ENCODE measurements around the gene C20orf96. TPM values are rescaled to one million over a fixed set of nuclear protein-coding genes. Genes with fewer than 3 reads are reported as not detected.

Gene C20orf96
- total RNA-seq, 4 donors from 2014 or later, result 4.1 to 9.5 (median 7.0) TPM

DNA sequence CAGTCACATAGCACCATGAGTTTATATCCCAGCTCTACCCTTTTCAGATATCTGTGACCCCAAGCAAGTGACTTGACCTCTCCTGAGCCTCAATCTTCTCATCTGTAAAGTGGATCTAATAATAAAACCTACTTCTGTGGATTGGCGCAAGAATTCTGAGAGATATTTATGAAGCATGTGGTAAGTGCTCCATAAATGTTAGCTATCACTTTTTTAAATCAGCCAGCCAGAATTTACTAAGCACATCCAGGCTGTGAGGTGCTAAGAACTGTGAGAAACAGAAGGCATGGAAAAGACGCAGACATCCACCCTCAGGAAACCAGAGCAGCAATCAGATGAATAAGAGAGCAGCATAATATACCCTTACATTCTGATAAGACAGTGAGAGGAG is 862 bp downstream of the C20orf96 start:
- Histone ChIP-seq H3K36me3 (no peaks in the 10 kb centered on the region), H3K9me3 (no peaks in the 10 kb centered on the region), H3K4me1 (peaks cover 0 to 9% of the 10 kb centered on the region in 2 donors), H3K27me3 (no peaks in the 10 kb centered on the region), H3K4me3 (replicated peaks in 1 of 3) (peak overlapping the region; percentile 37 to 63 (median 48)), H3K27ac (peak overlapping the region; percentile 68 to 88 (median 72))
- 45 to 48% methylated on average over 2 of the region's 2 CpGs for WGBS, 2 donors
- no peak for TF ChIP-seq POLR2A (IDR thresholded peaks at IDR 0.05)
- no peak for TF ChIP-seq CTCF (IDR thresholded peaks at IDR 0.05)
- intact Hi-C loops (cut with DNase I), result no loop called here
- DNase-seq, result no peak

DNA sequence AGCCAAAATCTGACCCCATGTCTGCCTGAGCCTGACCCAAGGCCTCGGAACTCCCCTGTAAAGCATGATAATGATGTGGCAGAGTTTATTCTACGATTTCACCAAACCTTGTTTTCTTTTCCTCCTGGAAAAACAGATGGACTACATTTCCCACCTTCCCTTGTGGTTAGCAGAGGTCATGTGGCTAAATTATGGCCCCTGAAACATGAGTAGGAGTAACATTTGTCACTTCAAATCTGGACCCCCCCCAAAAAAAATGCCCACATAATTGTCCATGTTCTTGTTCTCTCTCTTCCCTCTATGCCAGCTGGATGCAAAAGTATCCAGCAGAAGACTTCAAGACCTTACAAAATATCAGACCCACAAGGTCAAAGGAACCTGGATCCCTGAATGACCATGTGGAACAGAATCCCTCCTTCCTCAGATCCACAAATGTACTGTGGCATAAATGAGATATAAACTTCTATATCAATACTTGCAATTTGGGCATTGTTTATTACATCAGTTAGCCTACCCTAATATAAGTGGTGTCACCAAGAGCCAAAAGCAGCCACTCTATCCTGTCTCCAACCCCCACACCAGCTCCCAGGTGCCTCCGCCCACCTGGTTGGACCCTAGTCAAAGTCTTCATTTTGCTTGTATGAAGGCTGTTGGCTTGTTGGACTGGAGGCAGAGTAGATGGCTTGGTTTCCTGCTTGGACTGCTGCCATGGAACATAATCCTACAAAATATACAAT is 1.4 kb downstream of the C20orf96 start:
- no peaks in the 10 kb centered on the region for H3K27me3 ChIP-seq
- WGBS, 2 donors, result 97 to 99% methylated on average over 3 of the region's 3 CpGs
- no peak for DNase-seq
- TF ChIP-seq POLR2A (IDR thresholded peaks at IDR 0.05), result no peak
- no peak for TF ChIP-seq CTCF (IDR thresholded peaks at IDR 0.05)
- no peaks in the 10 kb centered on the region for H3K9me3 ChIP-seq
- H3K27ac ChIP-seq, result no peak overlapping the region
- intact Hi-C loops (cut with DNase I), result no loop called here
- H3K4me3 ChIP-seq (replicated peaks in 1 of 3), result peak overlapping the region in 1 of 3 donors; percentile 63
- no peaks in the 10 kb centered on the region for H3K36me3 ChIP-seq
- H3K4me1 ChIP-seq, result peaks cover 0 to 9% of the 10 kb centered on the region in 2 donors

GRCh38 chr20:286508-286907 is 4.0 kb downstream of the C20orf96 start:
- intact Hi-C loops (cut with DNase I), result no loop called here
- H3K36me3 ChIP-seq, result no peaks in the 10 kb centered on the region
- H3K27ac ChIP-seq, result no peak overlapping the region
- TF ChIP-seq POLR2A (IDR thresholded peaks at IDR 0.05), result no peak
- TF ChIP-seq CTCF (IDR thresholded peaks at IDR 0.05), result no peak
- H3K4me3 ChIP-seq (replicated peaks in 1 of 3), result no peak overlapping the region
- H3K4me1 ChIP-seq, result peaks cover 0 to 9% of the 10 kb centered on the region in 2 donors
- DNase-seq, result no peak
- H3K9me3 ChIP-seq, result no peaks in the 10 kb centered on the region
- 75 to 82% methylated on average over 2 of the region's 2 CpGs for WGBS, 2 donors
- H3K27me3 ChIP-seq, result no peaks in the 10 kb centered on the region

- no peak overlapping the region for H3K4me3 ChIP-seq (replicated peaks in 1 of 3)
- no peaks in the 10 kb centered on the region for H3K27me3 ChIP-seq
- no peak overlapping the region for H3K27ac ChIP-seq
- DNase-seq, result no peak
- H3K36me3 ChIP-seq, result no peaks in the 10 kb centered on the region
- H3K4me1 ChIP-seq, result no peaks in the 10 kb centered on the region
- intact Hi-C loops (cut with DNase I), result no loop called here
- 76% methylated on average over 3 of the region's 3 CpGs for WGBS, 2 donors
- H3K9me3 ChIP-seq, result no peaks in the 10 kb centered on the region
- TF ChIP-seq CTCF (IDR thresholded peaks at IDR 0.05) (no peak), POLR2A (IDR thresholded peaks at IDR 0.05) (no peak)
Measured at GRCh38 chr20:284172-284571, 6.4 kb downstream of the C20orf96 start.

Measured in thyroid gland (tissue), 4 donors.